Endothelial cell (in vitro differentiated cells): ENCODE measurements around the gene NEK3. TPM values are rescaled to one million over a fixed set of nuclear protein-coding genes. Genes with fewer than 3 reads are reported as not detected.
"Not testable (repeated sequence)": the region's sequence is repeated elsewhere in the genome, so short reads cannot be mapped to it uniquely, and the experiment has no call there.

Experiments
- DNase-seq: peaks from one replicate; pipeline ENCODE4 v3.0.0; 2021; ENCODE audit warnings: low spot score
- H3K27ac Mint-ChIP-seq: one replicate; pipeline ENCODE4 v1.8.0; 2021; ENCODE audit warnings: mixed read lengths, inconsistent platforms; ENCODE audit not compliant: unreplicated experiment
- H3K27me3 Mint-ChIP-seq: one replicate; pipeline ENCODE4 v1.8.0; 2021; ENCODE audit warnings: mild to moderate bottlenecking, moderate library complexity, mixed read lengths, inconsistent platforms; ENCODE audit not compliant: unreplicated experiment
- H3K36me3 Mint-ChIP-seq: one replicate; pipeline ENCODE4 v1.8.0; 2021; ENCODE audit warnings: mild to moderate bottlenecking, low read depth, mixed read lengths, inconsistent platforms; ENCODE audit not compliant: unreplicated experiment
- H3K4me1 Mint-ChIP-seq: one replicate; pipeline ENCODE4 v1.8.0; 2021; ENCODE audit warnings: mild to moderate bottlenecking, mixed read lengths, inconsistent platforms; ENCODE audit not compliant: unreplicated experiment
- H3K4me3 Mint-ChIP-seq: one replicate; pipeline ENCODE4 v1.8.0; 2021; ENCODE audit warnings: mild to moderate bottlenecking, mixed read lengths, inconsistent platforms; ENCODE audit not compliant: unreplicated experiment
- H3K9me3 Mint-ChIP-seq: one replicate; pipeline ENCODE4 v1.8.0; 2021; ENCODE audit warnings: mixed read lengths, inconsistent platforms; ENCODE audit not compliant: unreplicated experiment
- CTCF ChIP-seq: fragments of 200-600 bp; sonication (generic); IDR thresholded peaks from one replicate; pipeline ENCODE4 v1.5.0; 2021; ENCODE audit warnings: antibody characterized with exemption; ENCODE audit not compliant: unreplicated experiment
- total RNA-seq: library from RNA; stranded (reverse); fragmentation: NEBNext Ultra II Directional; extraction: Animal tissue kit (Norgen Biotek cat#: 25700); gene quantifications from one replicate; pipeline ENCODE4 v1.2.1, GENCODE V29; 2021; ENCODE audit not compliant: unreplicated experiment

NEK3 gene
- total RNA-seq, 1 donor from 2014 or later, result 82.4 TPM

DNA sequence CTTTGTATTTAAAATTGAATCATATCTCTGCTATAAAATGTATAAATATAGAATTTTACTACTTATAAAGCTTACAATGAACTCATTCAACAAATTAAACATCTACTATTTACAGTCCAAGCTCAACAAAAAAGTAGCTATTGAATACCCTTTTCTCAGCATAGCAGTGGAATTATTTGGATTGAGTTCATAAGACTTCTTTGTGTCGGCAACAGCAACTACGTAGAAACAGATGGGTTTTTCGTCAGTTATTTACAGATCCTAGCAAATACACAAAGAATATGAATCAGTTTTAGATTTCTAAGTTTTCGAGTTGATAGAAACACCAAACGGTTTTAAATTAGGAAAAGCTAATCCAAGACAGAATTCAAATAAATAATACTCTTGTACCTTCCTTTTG is 10.4 kb upstream of the NEK3 start:
- no peak for DNase-seq
- H3K27me3 Mint-ChIP-seq, result no peaks in the 10 kb centered on the region

DNA sequence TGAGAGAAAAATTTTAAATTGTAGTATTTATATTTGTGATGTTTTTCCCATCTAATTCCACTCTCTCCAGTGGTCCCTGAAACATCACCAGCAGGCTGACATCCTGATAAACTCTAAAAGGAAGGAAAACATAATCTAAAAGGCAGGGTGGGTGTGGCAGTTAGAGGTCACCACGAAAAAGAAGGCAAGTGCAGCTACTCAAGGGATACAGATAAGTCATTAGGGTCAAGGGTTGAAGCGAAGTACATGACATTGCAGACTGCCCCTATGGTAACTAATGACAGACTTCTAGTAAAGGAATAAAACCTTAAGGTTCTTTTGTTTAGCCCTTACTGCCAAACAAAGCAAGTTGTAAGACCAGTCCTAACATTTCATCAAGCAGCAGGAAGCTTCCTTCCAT is 6.0 kb upstream of the NEK3 start:
- no peaks in the 10 kb centered on the region for H3K27me3 Mint-ChIP-seq
- no peaks in the 10 kb centered on the region for H3K9me3 Mint-ChIP-seq
- TF ChIP-seq CTCF, result no peak
- H3K4me3 Mint-ChIP-seq, result no peak overlapping the region
- H3K36me3 Mint-ChIP-seq, result peaks cover 6% of the 10 kb centered on the region
- no peak for DNase-seq
- H3K4me1 Mint-ChIP-seq, result peaks cover 45% of the 10 kb centered on the region
- H3K27ac Mint-ChIP-seq, result peak overlapping the region; percentile 67

More for the DNA sequence above, 10.4 kb upstream of the NEK3 start:
- TF ChIP-seq CTCF, result no peak
- Mint-ChIP-seq H3K9me3 (no peaks in the 10 kb centered on the region), H3K4me1 (peaks cover 13% of the 10 kb centered on the region), H3K4me3 (no peak overlapping the region), H3K27ac (no peak overlapping the region), H3K36me3 (peaks cover 13% of the 10 kb centered on the region)

DNA sequence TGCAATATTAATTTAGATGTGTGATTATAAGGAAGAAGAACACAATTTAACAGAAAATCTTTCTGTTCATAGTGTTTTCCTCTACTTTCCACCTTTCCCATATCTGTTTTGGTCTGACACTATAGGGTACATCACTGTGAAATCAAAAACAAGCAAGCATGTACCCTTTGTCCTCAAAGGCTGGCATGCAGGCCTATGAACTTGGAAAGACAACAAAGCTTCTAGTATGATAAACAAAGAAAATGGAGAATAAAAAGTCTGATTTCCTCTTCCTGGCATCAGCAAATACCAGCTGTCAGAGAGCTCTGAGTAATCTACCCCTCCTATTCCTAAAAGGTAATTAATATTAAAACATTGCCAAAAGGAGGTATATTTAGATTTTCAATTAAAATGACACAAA is 5.6 kb upstream of the NEK3 start:
- DNase-seq, result no peak
- H3K27me3 Mint-ChIP-seq, result no peaks in the 10 kb centered on the region
- no peak overlapping the region for H3K27ac Mint-ChIP-seq
- no peak overlapping the region for H3K4me3 Mint-ChIP-seq
- H3K36me3 Mint-ChIP-seq, result peaks cover 6% of the 10 kb centered on the region
- H3K4me1 Mint-ChIP-seq, result peaks cover 47% of the 10 kb centered on the region
- no peak for TF ChIP-seq CTCF
- H3K9me3 Mint-ChIP-seq, result no peaks in the 10 kb centered on the region

GRCh38 chr13:52163878-52164277 is 4.5 kb upstream of the NEK3 start:
- not testable (repeated sequence) for DNase-seq, H3K36me3 Mint-ChIP-seq, H3K27me3 Mint-ChIP-seq, H3K9me3 Mint-ChIP-seq
- Mint-ChIP-seq H3K27ac (peak overlapping the region; percentile 17), H3K4me1 (peaks cover 52% of the 10 kb centered on the region), H3K4me3 (peak overlapping the region; percentile 3)

- Mint-ChIP-seq H3K36me3 (peaks cover 6% of the 10 kb centered on the region), H3K4me1 (peaks cover 64% of the 10 kb centered on the region), H3K27ac (peak overlapping the region; percentile 92), H3K4me3 (no peak overlapping the region), H3K9me3 (no peaks in the 10 kb centered on the region), H3K27me3 (no peaks in the 10 kb centered on the region)
- DNase-seq, result no peak
- TF ChIP-seq CTCF, result no peak
These were observed 3.1 kb upstream of the NEK3 start for GRCh38 chr13:52162279-52163101.
